GM21825 (cell line): ENCODE measurements around the gene GATB.
"Not testable (repeated sequence)": the region's sequence is repeated elsewhere in the genome, so short reads cannot be mapped to it uniquely, and the experiment has no call there.

ENCODE experiments used
- ATAC-seq: cut with Tn5 transposase; IDR thresholded peaks from one replicate; pipeline ENCODE4 v1.9.1; 2021; ENCODE audit warnings: mild to moderate bottlenecking, moderate library complexity; ENCODE audit not compliant: unreplicated experiment

The GATB gene

DNA sequence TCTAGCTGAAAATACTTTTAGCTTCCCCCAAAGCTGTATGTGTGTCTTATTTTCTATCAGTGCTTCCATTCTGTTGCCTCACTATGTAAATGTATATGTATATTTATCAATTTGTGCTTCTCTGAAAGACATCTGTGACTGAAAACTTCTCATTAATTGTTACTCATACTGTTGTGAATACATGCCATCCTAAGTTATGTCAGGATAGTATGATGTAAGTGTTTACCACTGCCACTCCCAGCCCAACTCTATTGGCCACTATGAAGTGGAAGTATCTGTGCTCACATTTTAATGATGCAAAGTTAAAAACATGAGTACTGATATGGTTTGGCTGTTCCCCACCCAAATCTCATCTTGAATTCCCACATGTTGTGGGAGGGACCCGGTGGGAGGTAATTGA, 24.4 kb downstream of the GATB start:
- no peak for ATAC-seq

DNA sequence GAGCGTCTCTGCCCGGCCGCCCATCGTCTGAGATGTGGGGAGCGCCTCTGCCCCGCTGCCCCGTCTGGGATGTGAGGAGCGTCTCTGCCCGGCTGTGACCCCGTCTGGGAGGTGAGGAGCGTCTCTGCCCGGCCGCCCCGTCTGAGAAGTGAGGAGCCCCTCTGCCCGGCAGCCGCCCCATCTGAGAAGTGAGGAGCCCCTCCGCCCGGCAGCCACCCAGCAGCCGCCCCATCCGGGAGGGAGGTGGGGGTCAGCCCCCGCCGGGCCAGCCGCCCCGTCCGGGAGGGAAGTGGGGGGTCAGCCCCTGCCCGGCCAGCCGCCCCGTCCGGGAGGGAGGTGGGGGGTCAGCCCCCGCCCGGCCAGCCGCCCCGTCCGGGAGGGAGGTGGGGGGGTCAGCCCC, 29.1 kb downstream of the GATB start:
- ATAC-seq: not testable (repeated sequence)

DNA sequence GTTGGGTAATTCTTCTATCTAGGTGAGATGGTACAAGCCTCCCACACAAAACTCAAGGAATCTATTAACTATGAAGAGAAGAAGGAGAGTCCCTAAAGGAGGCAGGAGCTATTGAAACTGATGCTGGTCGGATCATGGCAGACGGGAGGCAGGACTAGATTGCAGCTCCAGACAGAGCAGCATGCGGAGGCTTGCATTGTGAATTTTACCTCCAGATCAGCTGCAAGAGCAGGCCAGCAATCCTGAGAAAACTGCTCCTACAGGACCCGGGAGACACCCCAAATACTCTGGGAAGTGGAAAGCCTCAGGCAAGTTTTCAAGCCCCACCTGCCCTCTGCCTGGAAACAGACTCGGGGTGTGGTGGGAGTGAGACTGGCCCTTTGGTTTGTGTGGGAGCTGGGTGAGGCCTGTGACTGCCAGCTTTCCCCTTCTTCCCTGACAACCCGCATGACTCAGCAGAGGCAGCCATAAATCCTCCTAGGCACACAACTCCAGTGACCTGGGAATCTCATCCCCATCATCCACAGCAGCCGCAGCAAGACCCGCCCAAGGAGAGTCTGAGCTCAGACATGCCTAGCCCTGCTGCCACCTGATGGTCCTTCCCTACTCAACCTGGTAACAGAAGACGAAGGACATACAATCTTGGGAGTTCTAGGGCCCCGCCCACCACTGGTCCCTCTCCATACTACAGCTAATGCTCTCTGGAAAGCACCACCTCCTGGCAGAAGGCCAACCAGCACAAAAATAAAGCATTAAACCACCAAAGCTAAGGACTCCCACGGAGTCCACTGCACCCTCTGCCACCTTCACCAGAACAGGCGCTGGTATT, 30.9 kb downstream of the GATB start:
- ATAC-seq: no peak

DNA sequence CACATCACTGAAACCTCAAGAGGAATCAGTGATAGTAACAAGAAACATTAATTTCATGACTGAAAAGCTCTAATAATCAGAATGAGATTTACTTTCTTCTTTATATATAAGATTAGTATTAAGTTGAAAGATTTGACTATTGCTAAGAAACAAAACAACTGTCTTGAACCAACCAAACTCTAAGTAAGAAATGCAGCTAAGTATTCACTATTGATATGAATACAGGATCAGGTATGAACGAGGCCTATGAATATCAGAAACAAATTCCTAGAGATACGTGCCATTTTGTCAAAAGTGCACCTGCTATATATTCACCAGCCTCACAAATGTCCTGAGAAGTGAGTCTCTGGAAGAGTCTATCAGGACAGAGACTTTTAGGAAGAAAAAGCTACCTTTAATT, 32.1 kb downstream of the GATB start:
- ATAC-seq: no peak

DNA sequence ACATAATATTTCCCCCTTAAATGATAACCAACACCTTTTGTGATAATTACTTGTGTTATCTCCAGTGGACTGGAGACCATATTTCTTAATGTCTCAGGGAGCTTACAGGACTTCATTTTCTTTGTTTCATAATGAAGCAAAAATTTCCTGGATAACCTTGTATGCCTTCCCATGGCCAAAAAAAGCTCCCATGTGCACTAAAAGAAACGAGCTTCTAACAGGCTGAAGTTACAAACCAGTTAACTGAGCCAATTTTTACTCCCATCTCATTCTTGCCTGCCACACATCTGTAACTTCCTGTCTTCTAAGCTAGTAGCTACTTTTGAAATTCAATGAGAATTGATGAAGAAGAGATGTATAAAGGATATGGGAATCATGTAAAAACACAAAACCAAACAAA, 32.8 kb downstream of the GATB start:
- ATAC-seq: no peak

DNA sequence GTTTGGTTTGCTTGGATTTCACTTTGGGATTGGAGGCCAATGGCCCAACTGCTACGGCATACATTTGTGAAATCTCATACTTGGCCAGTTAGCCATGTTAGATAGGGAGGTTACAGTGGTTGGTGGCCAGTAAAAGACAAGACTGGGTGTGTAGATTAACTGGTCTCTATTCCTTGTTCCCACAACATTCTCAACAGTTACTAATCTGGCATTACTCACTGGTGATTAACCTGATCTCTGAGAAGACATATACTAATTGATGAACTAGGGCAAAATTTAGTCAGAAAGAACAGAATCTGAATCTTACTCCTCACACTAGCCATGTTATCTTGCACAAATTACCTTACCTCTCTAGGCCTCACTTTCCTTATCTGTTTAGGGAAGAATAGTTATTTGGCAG, 33.4 kb downstream of the GATB start:
- no peak for ATAC-seq

DNA sequence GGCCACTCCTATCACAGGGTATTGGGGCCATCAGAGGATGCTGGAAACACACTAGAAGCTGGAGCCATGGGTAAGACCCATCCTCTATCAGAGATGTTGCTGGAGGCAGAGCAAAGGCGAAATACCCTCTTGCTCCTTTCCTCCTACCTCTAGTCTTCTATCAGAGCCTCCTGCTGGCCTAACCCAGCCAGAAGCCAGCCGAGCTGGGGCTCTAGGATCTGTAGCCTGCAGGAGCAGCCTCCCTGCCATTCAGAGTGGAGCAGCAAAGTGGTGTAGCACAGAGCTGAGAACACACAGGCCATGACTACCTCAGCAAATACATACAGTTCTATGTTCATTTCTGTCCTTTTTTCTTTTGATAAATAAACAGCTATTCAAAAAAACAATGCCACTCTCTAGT, 35.7 kb downstream of the GATB start:
- ATAC-seq: no peak

DNA sequence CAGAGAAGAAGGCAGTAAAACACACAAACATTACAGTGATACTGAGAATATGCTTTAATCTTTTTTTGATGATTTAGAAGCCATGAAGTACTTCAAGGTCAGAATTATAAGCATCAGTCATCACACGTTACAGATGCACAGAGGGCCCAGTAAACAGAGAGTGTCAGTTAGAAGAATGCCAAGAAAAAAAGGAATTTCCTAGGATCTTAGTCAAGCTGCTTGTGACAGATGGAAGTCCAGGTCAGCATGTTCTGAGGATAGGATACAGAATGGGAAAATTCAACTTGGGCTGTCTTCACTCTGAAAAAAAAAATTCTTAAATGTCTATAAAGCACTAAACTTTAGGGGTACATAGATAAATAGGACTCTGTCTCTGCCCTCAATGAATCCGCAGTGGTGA, 38.9 kb downstream of the GATB start:
- ATAC-seq: no peak

DNA sequence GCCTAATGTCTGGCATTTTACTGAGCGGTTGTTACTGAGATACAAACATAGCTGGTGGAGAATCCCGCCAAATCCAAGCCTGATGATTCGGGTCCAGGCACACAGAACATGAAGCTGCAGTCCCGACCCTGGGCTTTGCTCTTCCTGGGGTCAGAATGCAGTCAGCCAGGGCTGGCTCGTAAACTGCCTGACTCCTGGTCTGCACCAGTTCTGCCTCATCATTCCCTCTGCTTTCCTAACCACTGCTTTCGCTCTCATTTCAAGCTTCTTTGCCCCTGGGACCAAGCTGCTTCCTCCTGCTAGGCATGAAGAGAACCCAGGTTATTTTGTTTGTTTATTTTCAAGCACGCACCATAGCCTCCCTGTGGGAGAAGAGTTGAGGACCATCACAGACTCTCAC, 39.3 kb downstream of the GATB start:
- no peak for ATAC-seq

DNA sequence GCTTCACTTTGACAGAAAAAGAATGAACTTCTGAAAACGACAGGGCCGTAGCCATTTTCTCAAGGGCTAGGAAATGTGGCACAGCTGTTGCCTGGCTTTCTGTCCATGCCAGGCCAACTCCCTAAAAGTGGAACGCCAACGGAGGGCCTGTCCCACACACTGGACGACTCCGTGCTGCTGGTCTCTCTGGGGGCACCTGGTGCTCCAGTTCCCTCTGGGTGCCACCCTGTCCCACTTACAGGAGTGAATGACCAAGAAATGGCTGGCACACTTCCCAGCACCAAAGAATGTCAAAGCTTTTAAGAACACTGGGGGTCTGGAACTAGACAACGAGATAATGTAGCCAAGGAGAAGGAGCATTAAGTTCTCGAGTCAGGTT, 40.9 kb downstream of the GATB start:
- no peak for ATAC-seq

DNA sequence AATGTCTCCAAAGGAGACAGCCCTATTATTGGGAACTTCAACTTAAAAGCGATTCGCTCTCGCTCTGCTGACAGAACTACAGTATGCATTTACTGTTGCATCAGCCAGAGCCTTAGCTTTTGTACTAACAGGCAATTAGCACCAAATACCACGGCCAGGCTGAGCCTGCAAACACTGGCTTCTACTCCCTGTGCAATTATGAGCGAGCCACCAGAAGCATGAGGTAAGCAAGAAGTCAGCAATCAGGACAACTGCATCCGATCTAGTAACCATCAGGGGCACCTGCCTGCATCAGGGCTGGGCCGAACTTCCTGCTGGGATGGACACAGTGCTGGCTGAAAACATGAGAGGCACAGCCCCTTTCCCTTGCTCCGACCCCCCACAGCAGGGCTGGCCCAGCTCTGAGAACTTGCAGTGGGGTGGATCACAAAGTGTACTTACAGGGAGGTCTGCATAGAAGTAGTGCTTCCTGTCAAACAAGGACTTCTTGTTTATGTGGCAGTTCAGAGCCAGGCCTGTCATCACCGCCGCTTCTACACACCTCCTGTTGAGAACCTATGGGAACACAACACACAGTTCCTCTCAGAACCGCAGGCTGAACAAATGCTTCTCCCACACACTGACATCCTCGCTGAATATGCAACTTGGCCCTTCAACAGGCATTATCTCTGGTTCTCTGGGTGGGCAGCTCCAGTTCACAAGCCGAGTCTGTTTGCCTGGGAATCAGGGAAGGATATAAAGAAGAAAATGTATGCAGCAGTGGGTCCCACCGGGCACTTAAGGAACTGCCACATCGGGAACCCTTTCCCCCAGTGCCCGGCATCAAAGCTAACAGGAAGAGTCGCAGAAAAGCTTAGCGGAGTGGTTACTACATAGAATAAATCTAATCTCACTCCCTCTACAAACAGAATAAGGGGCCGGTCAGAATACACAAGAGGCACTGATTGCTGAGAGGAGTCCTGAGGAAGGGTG, 41.5 kb downstream of the GATB start:
- ATAC-seq: no peak

DNA sequence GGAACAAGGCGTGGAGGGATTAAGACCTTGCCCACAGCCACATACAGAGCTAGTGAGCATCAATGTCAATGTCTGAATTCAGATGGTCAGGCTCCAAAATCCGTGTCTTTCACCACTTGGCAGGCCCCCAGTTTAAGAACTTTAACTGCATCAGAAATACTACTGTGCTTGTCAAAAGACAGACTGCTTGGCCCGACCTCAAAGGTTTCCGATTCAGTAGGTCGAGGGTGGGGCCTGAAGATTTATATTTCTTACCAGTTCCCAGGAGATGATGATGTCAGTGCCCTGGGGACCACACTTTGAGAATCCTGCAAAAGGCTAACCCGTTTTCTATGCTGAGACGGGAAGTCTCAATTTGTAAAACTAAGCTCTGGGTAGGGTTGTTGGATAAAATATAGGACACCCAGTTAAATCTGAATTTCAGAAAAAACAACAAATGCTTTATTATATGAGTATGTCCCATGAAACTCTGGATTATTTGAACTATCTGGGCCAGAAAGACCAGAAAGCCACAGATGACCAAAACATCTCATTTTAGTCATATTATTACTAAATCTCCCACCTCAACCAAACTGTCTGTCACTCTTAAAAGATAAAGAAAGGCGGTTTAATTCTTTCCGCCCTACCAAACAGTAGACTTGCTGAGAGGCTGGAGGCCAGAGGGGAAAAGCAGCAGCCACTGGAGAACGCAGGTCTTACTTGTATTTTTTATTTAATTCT, 42.7 kb downstream of the GATB start:
- ATAC-seq: no peak

DNA sequence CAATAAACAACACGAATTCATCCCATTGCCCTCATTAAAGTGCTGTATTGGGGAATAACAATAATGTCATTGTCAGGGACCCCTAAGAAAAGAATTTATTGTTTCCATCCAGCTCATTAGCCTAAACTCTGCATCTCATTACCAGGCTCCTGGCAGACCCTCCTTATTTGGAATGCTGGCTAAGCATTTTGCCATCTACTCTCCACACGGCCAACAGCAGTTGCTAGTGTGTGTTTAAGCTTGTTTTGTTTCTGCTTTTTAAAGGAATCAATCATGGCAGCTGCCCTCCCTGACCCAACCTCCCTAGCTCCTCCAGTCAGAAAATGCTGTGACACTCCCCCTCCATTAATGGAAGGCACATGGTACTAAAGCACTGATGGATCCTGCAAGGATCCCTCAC, 43.5 kb downstream of the GATB start:
- no peak for ATAC-seq

DNA sequence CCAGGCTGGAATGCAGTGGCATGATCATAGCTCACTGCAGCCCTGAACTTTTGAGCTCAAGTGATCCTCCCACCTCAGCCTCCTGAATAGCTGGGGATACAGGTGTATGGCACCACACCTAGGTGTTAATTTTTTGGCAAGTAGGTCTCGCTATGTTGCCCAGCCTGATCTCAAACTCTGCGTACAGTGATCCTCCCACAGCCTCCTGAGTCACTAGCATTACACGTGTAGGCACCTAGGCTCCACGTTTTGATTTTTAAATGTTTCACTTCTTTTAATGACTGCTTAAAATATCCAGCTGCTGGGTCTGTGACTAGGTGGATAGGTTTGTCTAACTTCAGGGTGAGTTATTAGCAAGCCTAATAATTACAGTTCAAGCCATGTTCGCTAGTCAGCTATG, 44.5 kb downstream of the GATB start:
- ATAC-seq: no peak

DNA sequence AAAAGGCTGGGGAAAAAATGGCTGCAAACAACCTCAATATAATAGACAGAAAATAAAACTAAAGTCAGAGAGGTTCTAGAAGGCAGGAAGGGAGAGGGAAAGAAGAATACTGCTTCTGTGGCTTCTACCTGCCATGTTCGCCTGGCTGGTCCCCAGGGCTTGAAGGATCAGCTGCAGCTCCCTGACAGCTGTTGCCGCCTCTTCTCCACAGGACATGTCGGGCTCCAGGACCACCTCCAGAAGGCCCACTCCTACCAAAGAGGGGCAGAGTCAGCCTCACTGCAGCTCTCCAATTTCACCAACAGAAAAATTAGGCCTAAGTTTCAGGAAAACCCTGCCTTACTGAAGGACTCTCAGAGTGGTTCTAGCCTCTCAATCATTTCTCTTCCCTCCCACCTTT, 44.9 kb downstream of the GATB start:
- no peak for ATAC-seq

DNA sequence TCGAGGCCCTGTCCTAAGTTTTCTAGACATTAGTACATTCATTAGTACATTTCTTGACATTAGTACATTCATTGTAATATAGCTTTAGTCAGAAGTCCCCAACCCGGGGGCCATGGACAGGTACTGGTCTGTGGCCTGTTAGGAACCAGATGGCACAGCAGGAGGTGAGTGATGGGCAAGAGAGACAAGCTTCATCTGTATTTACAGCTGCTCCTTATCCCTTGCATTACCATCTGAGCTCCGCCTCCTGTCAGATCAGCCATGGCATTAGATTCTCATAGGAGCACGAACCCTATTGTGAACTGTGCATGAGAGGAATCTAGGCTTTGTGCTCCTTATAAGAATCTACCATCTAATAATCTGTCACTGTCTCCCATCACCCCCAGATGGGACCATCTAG, 48.0 kb downstream of the GATB start:
- no peak for ATAC-seq

DNA sequence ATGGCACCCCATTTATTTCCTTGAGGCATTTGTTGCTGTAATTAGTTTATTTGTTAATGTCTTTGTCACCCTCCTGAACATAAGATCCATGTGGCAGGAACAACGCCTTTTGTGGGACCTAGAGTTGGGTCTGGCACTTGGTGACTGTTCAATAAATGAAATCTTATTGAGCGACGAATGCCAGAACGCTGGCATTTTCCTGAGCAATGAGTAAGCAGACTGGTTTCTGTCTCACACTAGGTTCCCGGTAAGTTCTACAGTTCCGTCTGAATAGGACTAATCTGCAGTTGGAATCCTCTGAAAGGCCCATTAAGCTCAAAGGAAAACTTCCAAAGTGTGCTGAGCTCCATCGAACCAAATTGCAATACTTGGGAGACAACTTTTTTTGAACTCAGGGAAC, 49.2 kb downstream of the GATB start:
- ATAC-seq: no peak

DNA sequence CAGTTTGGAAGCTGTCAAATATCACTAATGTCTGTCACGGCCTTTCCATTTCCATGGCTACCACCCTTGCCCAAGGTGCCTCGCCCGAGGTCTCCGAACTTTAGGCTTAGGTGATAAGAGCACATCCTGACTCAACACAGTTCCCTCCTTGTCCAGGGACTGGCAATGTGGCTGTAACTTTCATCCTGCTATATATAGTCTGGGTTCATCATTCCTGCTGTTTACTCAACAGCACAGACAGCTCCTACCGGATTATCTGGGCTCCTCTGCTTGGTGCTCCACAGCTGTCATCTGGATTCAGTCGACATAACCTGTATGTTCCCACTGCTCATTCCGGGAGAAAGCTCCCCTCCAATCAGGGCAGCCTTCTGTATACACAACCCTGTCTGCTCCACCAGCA, 51.2 kb downstream of the GATB start:
- no peak for ATAC-seq

DNA sequence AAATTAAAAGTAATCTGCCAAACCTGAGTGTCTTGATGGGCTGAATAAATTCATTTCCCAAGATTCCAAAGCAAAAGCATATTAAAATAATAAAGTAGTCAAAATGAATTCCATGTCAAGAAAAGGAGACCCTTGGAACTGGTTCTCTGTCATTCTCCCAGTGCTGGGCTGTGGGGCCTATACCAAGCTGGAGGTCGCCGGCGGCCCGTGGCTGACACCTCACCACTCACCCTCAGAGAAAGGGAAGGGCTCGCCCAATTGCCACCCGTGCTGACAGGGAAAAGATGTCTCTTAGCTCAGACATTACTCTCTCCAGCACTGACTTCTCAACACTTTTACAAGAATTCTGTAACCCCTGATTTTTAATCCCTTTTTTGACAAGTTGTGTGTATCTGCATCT, 51.7 kb downstream of the GATB start:
- no peak for ATAC-seq

DNA sequence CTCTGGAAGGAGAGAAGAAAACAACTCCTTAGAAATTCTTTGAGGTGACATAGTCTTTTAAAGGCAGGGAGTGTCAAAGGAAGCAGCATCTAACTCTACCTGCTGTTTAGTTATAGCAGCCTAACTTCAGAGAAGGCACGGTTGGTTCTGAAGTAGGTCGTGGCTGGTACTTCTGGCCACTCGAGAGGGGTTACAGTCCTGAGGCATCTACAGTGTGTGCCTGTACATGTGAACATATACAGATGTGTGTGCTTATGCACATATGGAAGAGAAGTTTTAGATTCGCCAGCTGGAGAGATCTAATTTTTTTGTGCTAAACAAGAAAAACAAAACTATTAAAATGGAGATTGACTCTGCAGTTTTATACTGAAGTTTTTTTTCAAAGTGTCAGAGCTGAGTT, 52.7 kb downstream of the GATB start:
- ATAC-seq: no peak

DNA sequence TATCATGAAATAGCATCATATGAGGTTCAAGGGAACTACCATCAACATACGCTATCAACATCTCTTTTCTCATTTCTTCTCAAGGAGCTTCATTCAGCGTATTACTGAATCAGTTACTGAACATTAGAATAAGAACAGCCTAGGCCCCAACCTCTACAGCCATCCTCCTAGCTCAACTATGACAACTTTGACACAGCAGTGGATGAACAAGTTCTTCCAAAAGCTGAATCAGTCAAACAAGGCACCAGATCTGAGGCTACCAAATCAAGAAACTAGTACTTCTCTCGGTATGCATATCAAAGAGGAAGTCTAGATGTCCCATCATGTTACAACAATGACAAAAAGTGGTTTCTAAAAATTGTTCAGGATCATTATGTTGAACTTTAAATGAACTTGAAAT, 57.4 kb downstream of the GATB start:
- ATAC-seq: no peak

DNA sequence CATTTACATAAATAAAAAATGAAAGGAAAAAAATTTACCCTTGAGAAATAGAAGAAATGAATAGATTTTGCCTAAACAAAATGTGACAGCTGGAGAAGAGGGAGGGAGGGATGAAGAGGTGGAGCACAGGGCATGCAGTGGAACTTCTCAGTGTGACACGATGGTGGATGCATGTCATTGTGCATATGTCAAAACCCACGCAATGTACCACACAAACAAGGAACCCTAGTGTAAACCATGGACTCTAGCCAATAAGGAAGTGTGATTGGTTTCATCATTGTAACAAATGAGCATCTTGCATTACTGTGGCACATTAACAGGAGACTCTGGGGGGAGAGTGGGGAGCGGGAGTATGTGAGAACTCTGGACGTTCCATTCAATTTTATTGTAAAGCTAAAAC, 58.6 kb downstream of the GATB start:
- no peak for ATAC-seq
